Body of pancreas (tissue), 4 donors: ENCODE measurements around the gene RNGTT.

ENCODE experiments used
- CTCF ChIP-seq, 7 experiments: fragments of 450-650 bp in 4 of 7; fragments of 200-600 bp in 3 of 7; sonication (generic) in 3 of 7; IDR thresholded peaks; one replicate each; pipeline ENCODE4 v1.5.1; 2016 to 2019; ENCODE audit warnings: antibody characterized with exemption in 7 of 7
- POLR2A ChIP-seq, 3 donors: fragments of 450-650 bp; IDR thresholded peaks; one replicate each; pipeline ENCODE4 v1.6.1; 2016; ENCODE audit warnings: antibody characterized with exemption in 3 of 3, mild to moderate bottlenecking in 2 of 3

- TF ChIP-seq CTCF (IDR thresholded peaks at IDR 0.05) (no peak), POLR2A (IDR thresholded peaks at IDR 0.05) (no peak)
These were observed 267.5 kb downstream of the RNGTT start for GRCh38 chr6:88695937-88696336.
